HCT116 (cell line): ENCODE data around the gene BIVM.

Experiments used
- CTCF ChIP-seq, 3 experiments: fragments of 200-600 bp in 1 of 3; sonication (generic) in 1 of 3; IDR thresholded peaks in 2 of 3; conservative IDR thresholded peaks in 1 of 3; 2 replicates each; pipeline ENCODE4 v1.5.1; 2012 to 2017; ENCODE audit warnings: low read depth in 2 of 3, low read length in 2 of 3, antibody characterized with exemption in 1 of 3, borderline replicate concordance in 1 of 3, control low read depth in 1 of 3, mild to moderate bottlenecking in 1 of 3, mixed read lengths in 1 of 3, mixed run types in 1 of 3, moderate library complexity in 1 of 3; ENCODE audit not compliant: insufficient read depth in 1 of 3
- MAX ChIP-seq: IDR thresholded peaks from 2 replicates; pipeline ENCODE4 v1.6.1; 2012
- POLR2AphosphoS5 ChIP-seq: IDR thresholded peaks from 2 replicates; pipeline ENCODE4 v1.6.1; 2011; ENCODE audit warnings: mild to moderate bottlenecking, low read depth, low read length, moderate library complexity
- RAD21 ChIP-seq: IDR thresholded peaks from 2 replicates; pipeline ENCODE4 v1.6.1; 2012; ENCODE audit warnings: low read depth, mild to moderate bottlenecking
- REST ChIP-seq: IDR thresholded peaks from 2 replicates; pipeline ENCODE4 v1.6.1; 2012; ENCODE audit warnings: low read depth
- SP1 ChIP-seq: IDR thresholded peaks from 2 replicates; pipeline ENCODE4 v1.6.1; 2012; ENCODE audit warnings: low read depth
- TCF7L2 ChIP-seq: IDR thresholded peaks from 2 replicates; pipeline ENCODE4 v1.7.0; 2011; ENCODE audit warnings: borderline replicate concordance, inconsistent platforms; ENCODE audit not compliant: insufficient read depth, insufficient read length; ENCODE audit errors: extremely low read depth

- TF ChIP-seq SP1 = no peak
- no peak for TF ChIP-seq CTCF (IDR thresholded peaks at IDR 0.05 in 2 of 3, conservative IDR thresholded peaks at IDR 0.05 in 1 of 3; ENCODE audit: borderline replicate concordance in 1 of 3, insufficient read depth in 1 of 3, low read depth in 2 of 3, low read length in 2 of 3)
- TF ChIP-seq MAX = no peak
- TF ChIP-seq REST = no peak
- TF ChIP-seq POLR2AphosphoS5 = no peak
- no peak for TF ChIP-seq RAD21
- TF ChIP-seq TCF7L2 = no peak
Observed at GRCh38 chr13:102838982-102839381, 40.1 kb downstream of the BIVM start.
